Bronchial epithelial cell (primary cell): ENCODE data around the gene SETDB1. TPM values are rescaled to one million over a fixed set of nuclear protein-coding genes. Genes with fewer than 3 reads are reported as not detected.

Experiments
- DNase-seq: peaks from one replicate; pipeline ENCODE4 v3.0.0-alpha.2; 2010; ENCODE audit warnings: low read depth
- FAIRE-seq: peaks from 2 replicates; lab custom pipeline; 2011; peaks lifted over from hg19 to GRCh38; lab: Jason Lieb, UNC
- H3K27me3 ChIP-seq: 2 replicates; pipeline ENCODE4 v1.5.1; 2011; ENCODE audit warnings: low read length; ENCODE audit not compliant: control insufficient read depth, insufficient read depth
- H3K36me3 ChIP-seq: 2 replicates; pipeline ENCODE4 v1.5.1; 2011; ENCODE audit warnings: low read length; ENCODE audit not compliant: control insufficient read depth, insufficient read depth
- H3K4me3 ChIP-seq: 2 replicates; pipeline ENCODE4 v1.5.1; 2011; ENCODE audit warnings: mild to moderate bottlenecking, low read depth, low read length, control low read depth
- total RNA-seq: library from RNA; depleted of rRNA; stranded (reverse); fragments of >200 nt; gene quantifications from 2 replicates; pipeline ENCODE4 v1.2.1, GENCODE V29; 2014
- TF ChIP-seq, protein P1 (sequence below): IDR thresholded peaks from 2 replicates; pipeline ENCODE4 v1.5.1; 2011; ENCODE audit warnings: mild to moderate bottlenecking, moderate library complexity, low read length, control low read depth, inconsistent platforms; ENCODE audit not compliant: insufficient read depth, severe bottlenecking

SETDB1 gene
- total RNA-seq, 1 donor from 2014 or later, result 24.0 TPM

DNA sequence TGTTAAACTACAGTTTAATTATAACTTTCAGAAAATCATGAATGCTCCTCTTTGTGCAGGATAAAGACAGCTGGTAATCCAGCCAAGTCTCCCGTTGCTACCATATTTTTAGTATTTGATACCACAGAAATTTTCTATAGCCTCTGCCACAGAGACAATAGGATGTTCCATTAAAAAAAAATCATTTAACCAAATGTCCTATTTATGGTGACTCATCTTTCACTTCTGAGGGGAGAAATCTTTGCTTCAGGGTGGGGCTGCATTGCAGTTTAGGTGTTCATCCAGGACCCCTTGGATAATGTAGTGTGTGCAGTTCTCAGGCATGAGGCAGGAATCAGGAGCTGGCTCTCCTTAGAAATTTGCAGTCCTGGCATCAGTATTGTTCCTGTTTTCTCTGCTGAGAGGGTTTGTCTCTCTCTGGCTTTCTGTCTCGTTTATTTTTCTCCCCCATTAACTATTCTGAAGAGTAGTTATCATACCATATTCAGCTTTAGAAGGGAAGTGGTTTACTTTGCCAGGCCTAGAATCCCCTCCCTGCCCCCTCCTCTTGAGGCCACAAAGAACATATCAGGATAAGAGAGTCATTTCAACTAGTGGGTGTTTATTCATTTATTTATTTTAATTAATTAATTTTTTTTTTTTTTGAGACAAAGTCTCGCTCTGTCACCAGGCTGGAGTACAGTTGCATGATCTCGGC lies 85.1 kb downstream of the SETDB1 start:
- TF ChIP-seq, protein P1, sequence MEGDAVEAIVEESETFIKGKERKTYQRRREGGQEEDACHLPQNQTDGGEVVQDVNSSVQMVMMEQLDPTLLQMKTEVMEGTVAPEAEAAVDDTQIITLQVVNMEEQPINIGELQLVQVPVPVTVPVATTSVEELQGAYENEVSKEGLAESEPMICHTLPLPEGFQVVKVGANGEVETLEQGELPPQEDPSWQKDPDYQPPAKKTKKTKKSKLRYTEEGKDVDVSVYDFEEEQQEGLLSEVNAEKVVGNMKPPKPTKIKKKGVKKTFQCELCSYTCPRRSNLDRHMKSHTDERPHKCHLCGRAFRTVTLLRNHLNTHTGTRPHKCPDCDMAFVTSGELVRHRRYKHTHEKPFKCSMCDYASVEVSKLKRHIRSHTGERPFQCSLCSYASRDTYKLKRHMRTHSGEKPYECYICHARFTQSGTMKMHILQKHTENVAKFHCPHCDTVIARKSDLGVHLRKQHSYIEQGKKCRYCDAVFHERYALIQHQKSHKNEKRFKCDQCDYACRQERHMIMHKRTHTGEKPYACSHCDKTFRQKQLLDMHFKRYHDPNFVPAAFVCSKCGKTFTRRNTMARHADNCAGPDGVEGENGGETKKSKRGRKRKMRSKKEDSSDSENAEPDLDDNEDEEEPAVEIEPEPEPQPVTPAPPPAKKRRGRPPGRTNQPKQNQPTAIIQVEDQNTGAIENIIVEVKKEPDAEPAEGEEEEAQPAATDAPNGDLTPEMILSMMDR, result no peak
- no peaks in the 10 kb centered on the region for H3K27me3 ChIP-seq
- no peak overlapping the region for H3K4me3 ChIP-seq
- DNase-seq (no peak), FAIRE-seq (no peak)
- no peaks in the 10 kb centered on the region for H3K36me3 ChIP-seq

DNA sequence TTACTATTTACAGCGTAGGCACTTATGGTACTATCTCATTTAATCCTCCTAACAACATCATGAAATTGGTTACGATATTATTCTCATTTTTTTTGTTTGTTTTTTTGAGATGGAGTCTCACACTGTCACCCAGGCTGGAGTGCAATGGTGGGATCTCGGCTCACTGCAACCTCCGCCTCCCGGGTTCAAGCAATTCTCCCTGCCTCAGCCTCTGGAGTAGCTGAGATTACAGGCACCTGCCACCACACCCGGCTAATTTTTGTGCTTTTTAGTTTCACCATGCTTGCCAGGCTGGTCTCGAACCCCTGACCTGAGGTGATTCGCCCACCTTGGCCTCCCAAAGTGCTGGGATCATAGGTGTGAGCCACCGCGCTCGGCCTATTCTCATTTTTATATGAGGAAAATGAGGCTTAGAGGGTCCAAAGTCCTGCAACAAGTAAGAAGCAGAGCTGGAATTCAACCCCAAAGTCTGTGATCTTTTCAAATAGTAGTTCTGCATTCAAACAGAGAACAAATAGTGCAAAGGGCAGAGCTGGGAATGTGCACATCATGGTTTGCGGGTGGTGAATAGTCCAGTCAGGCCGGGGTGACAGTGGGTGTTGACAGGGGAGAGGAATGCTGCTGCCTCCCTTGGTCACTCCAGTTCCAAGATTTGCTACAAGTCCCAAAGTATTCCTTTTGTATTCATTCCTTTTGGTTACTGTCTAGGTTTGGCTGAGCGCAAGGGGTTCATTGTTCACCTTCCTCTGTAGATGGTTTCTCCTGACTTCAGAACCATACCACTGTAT lies 86.7 kb downstream of the SETDB1 start:
- no peaks in the 10 kb centered on the region for H3K27me3 ChIP-seq
- DNase-seq (no peak), FAIRE-seq (no peak)
- no peak overlapping the region for H3K4me3 ChIP-seq
- no peaks in the 10 kb centered on the region for H3K36me3 ChIP-seq
- TF ChIP-seq, protein P1, result no peak

DNA sequence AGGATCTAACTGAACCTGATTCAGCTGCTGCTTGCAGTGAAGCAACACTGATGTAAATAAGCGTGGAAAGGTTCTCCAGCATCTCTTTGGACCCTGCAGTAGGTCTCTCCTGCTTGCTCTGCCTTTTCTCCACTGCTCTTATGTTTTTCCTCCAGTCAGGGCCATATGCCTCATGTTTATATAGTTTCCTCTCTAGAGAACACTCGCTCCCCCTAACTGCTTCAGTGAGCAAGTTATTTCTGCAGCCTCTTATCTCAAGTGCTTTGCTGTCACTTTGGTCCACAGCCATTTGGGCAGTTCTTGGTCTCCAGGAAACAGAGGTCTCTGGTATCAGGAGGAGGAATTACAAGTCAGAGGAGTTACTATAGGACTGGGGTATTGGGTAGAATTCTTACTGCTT lies 87.4 kb downstream of the SETDB1 start:
- H3K4me3 ChIP-seq, result no peak overlapping the region
- DNase-seq, result no peak
- H3K27me3 ChIP-seq, result no peaks in the 10 kb centered on the region
- TF ChIP-seq, protein P1, result no peak
- FAIRE-seq, result no peak
- H3K36me3 ChIP-seq, result no peaks in the 10 kb centered on the region

Other genes starting within 250 kb of the SETDB1 start
- 10.8 and 13.1 TPM in 2 replicates for gene GOLPH3L, start 229.2 kb upstream of the SETDB1 start, total RNA-seq
- gene HORMAD1, start 205.5 kb upstream of the SETDB1 start, total RNA-seq, result 1.8 and 4.1 TPM in 2 replicates
- gene CTSS, start 160.6 kb upstream of the SETDB1 start, total RNA-seq, result 0.53 and 5.4 TPM in 2 replicates
- gene CTSK, start 118.1 kb upstream of the SETDB1 start, total RNA-seq, result 2.4 and 3.1 TPM in 2 replicates
- gene ARNT, start 49.8 kb upstream of the SETDB1 start, total RNA-seq, result 15.8 and 22.0 TPM in 2 replicates
- not detected in 2 replicates for gene CTXND2, start 39.2 kb upstream of the SETDB1 start, total RNA-seq
- 55.2 and 82.9 TPM in 2 replicates for gene CERS2, start 48.5 kb downstream of the SETDB1 start, total RNA-seq
- gene ANXA9, start 55.9 kb downstream of the SETDB1 start, total RNA-seq, result 0.26 and 0.90 TPM in 2 replicates
- 5.5 and 13.6 TPM in 2 replicates for gene MINDY1, start 80.5 kb downstream of the SETDB1 start, total RNA-seq
- gene PRUNE1, start 82.1 kb downstream of the SETDB1 start, total RNA-seq, result 6.6 and 6.9 TPM in 2 replicates
- gene BNIPL, start 110.2 kb downstream of the SETDB1 start, total RNA-seq, result 4.7 and 68.1 TPM in 2 replicates
- gene C1orf56, start 121.4 kb downstream of the SETDB1 start, total RNA-seq, result 0.53 and 0.64 TPM in 2 replicates
- gene CDC42SE1, start 133.3 kb downstream of the SETDB1 start, total RNA-seq, result 81.6 and 125 TPM in 2 replicates
- 0.79 and 4.4 TPM in 2 replicates for gene MLLT11, start 134.0 kb downstream of the SETDB1 start, total RNA-seq
- gene GABPB2, start 144.4 kb downstream of the SETDB1 start, total RNA-seq, result 10.8 and 19.3 TPM in 2 replicates
- gene SEMA6C, start 220.3 kb downstream of the SETDB1 start, total RNA-seq, result 0.38 and 0.53 TPM in 2 replicates
- not detected in 2 replicates for gene TNFAIP8L2, start 230.3 kb downstream of the SETDB1 start, total RNA-seq
- gene LYSMD1, start 239.5 kb downstream of the SETDB1 start, total RNA-seq, result 5.0 and 8.6 TPM in 2 replicates
- 19.7 and 34.9 TPM in 2 replicates for gene SCNM1, start 239.8 kb downstream of the SETDB1 start, total RNA-seq
- gene TMOD4, start 249.6 kb downstream of the SETDB1 start, total RNA-seq, result not detected in 2 replicates